IPS DF 6.9 (cell line): Measurements from ENCODE around the gene DSTYK.
"Not testable (repeated sequence)": the region's sequence is repeated elsewhere in the genome, so short reads cannot be mapped to it uniquely, and the experiment has no call there.

Experiments
- DNase-seq: peaks from one replicate; pipeline ENCODE4 v3.0.0-alpha.2; 2013; ENCODE audit warnings: low read depth, low spot score
- H3K27ac ChIP-seq: one replicate; pipeline ENCODE4 v1.5.1; 2013; ENCODE audit warnings: low read length, control low read depth
- H3K27me3 ChIP-seq: 2 replicates; pipeline ENCODE4 v1.6.1; 2013; ENCODE audit warnings: mild to moderate bottlenecking, low read length; ENCODE audit not compliant: control insufficient read depth, insufficient read depth
- H3K36me3 ChIP-seq: 2 replicates; pipeline ENCODE4 v1.6.1; 2013; ENCODE audit warnings: low read length; ENCODE audit not compliant: control insufficient read depth, insufficient read depth
- H3K4me1 ChIP-seq: 2 replicates; pipeline ENCODE4 v1.6.1; 2013; ENCODE audit warnings: low read length; ENCODE audit not compliant: control insufficient read depth, insufficient read depth
- H3K4me3 ChIP-seq: 2 replicates; pipeline ENCODE4 v1.5.1; 2013; ENCODE audit warnings: mild to moderate bottlenecking, low read length
- H3K9me3 ChIP-seq: 2 replicates; pipeline ENCODE4 v1.6.1; 2013; ENCODE audit warnings: low read length, inconsistent platforms; ENCODE audit not compliant: control insufficient read depth, insufficient read depth
- WGBS: extraction: QIAGEN DNeasy Blood & Tissue Kit; methylation state at CpG from one replicate; pipeline ENCODE4 v1.1.7; 2013; ENCODE audit warnings: mixed read lengths, missing lambda C conversion rate; ENCODE audit not compliant: insufficient read length, insufficient coverage; 5-methylcytosine and 5-hydroxymethylcytosine counted together

Gene DSTYK

GRCh38 chr1:205240569-205240968 lies 29.1 kb upstream of the DSTYK start:
- Histone ChIP-seq H3K27ac (no peak overlapping the region), H3K36me3 (0 out of 2 replicates have a peak, but pooled peaks cover 3% of the 10 kb centered on the region), H3K4me1 (no peaks in the 10 kb centered on the region), H3K4me3 (no peak overlapping the region), H3K27me3 (no peaks in the 10 kb centered on the region), H3K9me3 (no peaks in the 10 kb centered on the region)
- WGBS, result no CpG with 5 or more reads among the region's 3 CpGs
- no peak for DNase-seq

DNA sequence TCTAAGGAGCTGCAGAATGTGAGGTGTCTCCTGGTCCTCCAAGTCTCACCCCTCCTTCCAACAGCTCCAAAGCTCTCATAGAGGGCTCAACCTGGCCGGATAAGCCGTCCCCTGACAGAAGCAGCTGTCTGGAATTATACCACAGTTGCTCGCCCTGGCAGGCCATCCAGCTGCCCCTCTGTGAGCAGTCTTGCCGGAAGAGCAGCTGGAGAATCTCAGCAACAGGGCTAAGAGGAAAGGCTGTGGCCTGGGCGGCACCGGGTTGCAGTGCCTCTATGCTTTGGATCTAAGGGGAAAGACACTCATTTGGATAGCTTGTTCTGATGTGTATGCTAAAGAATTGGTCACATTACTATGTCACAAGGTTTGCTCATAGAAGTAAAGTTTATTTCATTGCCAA lies 28.6 kb upstream of the DSTYK start:
- H3K4me1 ChIP-seq, result no peaks in the 10 kb centered on the region
- WGBS, result no CpG with 5 or more reads among the region's 6 CpGs

DNA sequence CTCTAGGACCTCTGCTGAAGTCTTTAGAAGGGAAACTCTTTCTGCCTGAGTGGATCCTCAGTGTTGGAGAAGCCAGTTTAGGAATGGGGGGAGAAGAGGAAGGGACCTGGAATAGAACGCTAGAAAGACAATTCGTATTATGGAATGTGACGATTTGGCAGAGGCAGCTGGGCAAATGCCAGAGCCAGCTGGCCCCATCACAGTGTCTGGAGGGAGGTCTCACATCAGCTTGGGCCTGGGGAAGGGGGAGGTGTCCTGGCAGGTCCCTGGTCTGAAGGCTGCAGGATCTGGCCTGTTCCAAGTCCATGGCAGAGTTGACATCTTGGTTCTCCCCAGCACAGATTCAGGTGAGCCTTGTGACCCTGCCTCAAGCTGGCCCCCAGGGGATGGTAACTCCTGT lies 27.6 kb upstream of the DSTYK start:
- no CpG with 5 or more reads among the region's 3 CpGs for WGBS
- no peak for DNase-seq
- H3K27me3 ChIP-seq, result no peaks in the 10 kb centered on the region
- 0 out of 2 replicates have a peak, but pooled peaks cover 3% of the 10 kb centered on the region for H3K36me3 ChIP-seq
- no peak overlapping the region for H3K4me3 ChIP-seq
- H3K4me1 ChIP-seq, result no peaks in the 10 kb centered on the region
- no peak overlapping the region for H3K27ac ChIP-seq
- no peaks in the 10 kb centered on the region for H3K9me3 ChIP-seq

More for the DNA sequence above, 28.6 kb upstream of the DSTYK start:
- Histone ChIP-seq H3K9me3 (no peaks in the 10 kb centered on the region), H3K4me3 (no peak overlapping the region), H3K27ac (no peak overlapping the region), H3K27me3 (no peaks in the 10 kb centered on the region), H3K36me3 (0 out of 2 replicates have a peak, but pooled peaks cover 3% of the 10 kb centered on the region)
- DNase-seq, result no peak

GRCh38 chr1:205237526-205238484 lies 26.3 kb upstream of the DSTYK start:
- no peak overlapping the region for H3K4me3 ChIP-seq
- no peaks in the 10 kb centered on the region for H3K9me3 ChIP-seq
- WGBS, result no CpG with 5 or more reads among the region's 12 CpGs
- no peak overlapping the region for H3K27ac ChIP-seq
- DNase-seq, result no peak
- H3K4me1 ChIP-seq, result no peaks in the 10 kb centered on the region
- H3K27me3 ChIP-seq, result no peaks in the 10 kb centered on the region
- H3K36me3 ChIP-seq, result 0 out of 2 replicates have a peak, but pooled peaks cover 3% of the 10 kb centered on the region

DNA sequence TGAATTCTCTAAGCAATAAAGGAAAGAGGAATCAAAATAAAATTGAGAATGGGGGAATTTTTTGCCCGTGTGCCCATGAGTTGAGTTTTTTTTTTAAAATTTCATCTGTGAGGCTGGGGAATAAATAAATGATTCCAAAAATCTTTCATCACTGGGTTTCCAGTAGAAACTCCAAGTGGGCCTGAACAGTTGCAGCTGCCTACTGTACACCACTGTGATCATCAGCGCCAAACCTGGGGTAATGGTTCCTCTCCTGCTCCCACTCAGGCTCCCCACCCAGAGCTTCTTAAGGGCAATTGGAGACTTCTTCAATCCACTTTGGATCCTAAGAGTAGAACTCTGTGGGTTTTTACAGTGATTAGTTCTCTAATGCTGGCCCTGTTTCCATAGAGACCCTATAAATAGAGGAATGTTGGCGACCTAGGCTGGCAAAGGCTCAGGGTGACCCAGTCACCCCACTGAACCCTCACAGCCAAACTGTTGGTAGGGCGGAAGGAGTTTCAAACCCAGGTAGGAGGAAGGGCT lies 25.5 kb upstream of the DSTYK start:
- H3K36me3 ChIP-seq, result 0 out of 2 replicates have a peak, but pooled peaks cover 3% of the 10 kb centered on the region
- H3K27me3 ChIP-seq, result no peaks in the 10 kb centered on the region
- H3K4me3 ChIP-seq, result no peak overlapping the region
- WGBS, result no CpG with 5 or more reads among the region's 4 CpGs
- H3K9me3 ChIP-seq, result no peaks in the 10 kb centered on the region
- no peak overlapping the region for H3K27ac ChIP-seq
- no peaks in the 10 kb centered on the region for H3K4me1 ChIP-seq
- DNase-seq, result no peak

GRCh38 chr1:205236526-205236925 lies 25.0 kb upstream of the DSTYK start:
- Histone ChIP-seq H3K27ac (no peak overlapping the region), H3K4me3 (no peak overlapping the region), H3K27me3 (no peaks in the 10 kb centered on the region), H3K4me1 (no peaks in the 10 kb centered on the region), H3K9me3 (no peaks in the 10 kb centered on the region), H3K36me3 (no peaks in the 10 kb centered on the region)
- no peak for DNase-seq
- WGBS, result no CpG with 5 or more reads among the region's 8 CpGs

- Histone ChIP-seq H3K27ac (no peak overlapping the region), H3K4me1 (no peaks in the 10 kb centered on the region), H3K4me3 (no peak overlapping the region), H3K27me3 (no peaks in the 10 kb centered on the region), H3K9me3 (no peaks in the 10 kb centered on the region), H3K36me3 (no peaks in the 10 kb centered on the region)
- WGBS, result no CpG with 5 or more reads among the region's 6 CpGs
- no peak for DNase-seq
Observed at GRCh38 chr1:205235951-205236350, 24.4 kb upstream of the DSTYK start.

DNA sequence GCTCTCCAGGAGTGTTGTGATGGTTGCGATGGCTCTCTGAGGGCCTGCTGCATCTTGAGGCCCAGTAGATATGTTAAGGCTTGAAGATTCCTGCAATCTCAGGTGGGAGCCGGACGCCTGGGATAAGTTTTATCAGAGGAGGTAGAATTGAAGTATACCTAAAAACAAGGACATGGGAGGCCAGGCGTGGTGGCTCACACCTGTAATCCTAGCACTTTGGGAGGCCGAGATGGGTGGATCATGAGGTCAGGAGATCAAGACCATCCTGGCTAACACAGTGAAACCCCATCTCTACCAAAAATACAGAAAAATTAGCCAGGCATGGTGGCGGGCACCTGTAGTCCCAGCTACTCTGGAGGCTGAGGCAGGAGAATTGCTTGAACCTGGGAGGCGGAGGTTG lies 22.5 kb upstream of the DSTYK start:
- WGBS, result no CpG with 5 or more reads among the region's 7 CpGs
- not testable (repeated sequence) for H3K27ac ChIP-seq, H3K36me3 ChIP-seq, DNase-seq, H3K27me3 ChIP-seq, H3K4me1 ChIP-seq, H3K9me3 ChIP-seq, H3K4me3 ChIP-seq

DNA sequence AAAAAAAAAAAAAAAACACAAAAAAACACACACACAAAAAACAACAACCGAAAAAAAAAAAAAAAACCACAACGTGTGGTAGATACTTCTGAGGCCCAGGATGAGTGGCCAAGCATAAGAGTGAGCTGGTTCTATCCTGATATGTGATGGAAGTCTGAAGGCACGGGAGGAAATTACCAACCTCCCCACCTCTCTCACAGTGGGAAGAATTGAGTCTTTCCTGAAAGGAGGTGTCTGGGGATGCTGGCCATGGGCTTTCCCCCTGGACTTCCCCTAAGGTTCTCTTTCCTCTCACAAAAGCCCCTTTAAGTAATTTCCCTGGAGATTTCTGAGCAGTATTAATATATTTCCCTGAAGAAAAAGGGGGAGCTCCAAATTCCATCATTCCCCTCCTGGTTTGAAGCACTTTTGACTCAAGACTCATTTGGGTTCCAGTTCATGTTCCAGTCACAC lies 21.5 kb upstream of the DSTYK start:
- Histone ChIP-seq H3K4me3 (no peak overlapping the region), H3K27ac (no peak overlapping the region), H3K36me3 (no peaks in the 10 kb centered on the region), H3K4me1 (no peaks in the 10 kb centered on the region), H3K27me3 (no peaks in the 10 kb centered on the region; the same call in 1 of the 2 replicates), H3K9me3 (no peaks in the 10 kb centered on the region)
- no peak for DNase-seq
- WGBS, result no CpG with 5 or more reads among the region's 3 CpGs

GRCh38 chr1:205232127-205232820 lies 20.8 kb upstream of the DSTYK start:
- Histone ChIP-seq H3K27ac (no peak overlapping the region), H3K27me3 (no peaks in the 10 kb centered on the region; the same call in 1 of the 2 replicates), H3K36me3 (no peaks in the 10 kb centered on the region), H3K4me1 (no peaks in the 10 kb centered on the region), H3K4me3 (no peak overlapping the region), H3K9me3 (no peaks in the 10 kb centered on the region)
- no peak for DNase-seq
- no CpG with 5 or more reads among the region's 7 CpGs for WGBS
